ENCODE results near the gene RNF220. TPM values are rescaled to one million over a fixed set of nuclear protein-coding genes. Genes with fewer than 3 reads are reported as not detected.

The RNF220 gene
- total and polyA plus RNA-seq, 2 of the 4 experiments (the other 2 are of a cell fraction) = 71.8 to 77.1 TPM

- H2BK120ac ChIP-seq (ENCODE audit: low read depth, low read length) = no peak overlapping the region
These were observed 268.1 kb downstream of the RNF220 start for GRCh38 chr1:44672961-44673674.

More at GRCh38 chr1:44672961-44673674, 268.1 kb downstream of the RNF220 start:
- H2BK15ac ChIP-seq (ENCODE audit: low read depth, low read length) = no peak overlapping the region
- no peaks in the 10 kb centered on the region for H3K9me3 ChIP-seq (ENCODE audit: control insufficient read depth, insufficient read depth, low read length)
- no TSS peak for BruUV-seq (replicated peaks)
- no peaks in the 10 kb centered on the region for H3K36me3 ChIP-seq (ENCODE audit: control insufficient read depth, insufficient read depth, low read length)
- no peak overlapping the region for H3K27ac ChIP-seq (ENCODE audit: insufficient read depth, low read length)
- H3K27me3 ChIP-seq (ENCODE audit: control insufficient read depth, insufficient read depth, low read length) = no peaks in the 10 kb centered on the region
- peaks cover 5 to 10% of the 10 kb centered on the region in 2 experiments; a peak in 2 of 4 replicates for H3K79me1 ChIP-seq (ENCODE audit: low read depth in 1 of 2, low read length in 2 of 2)
- H4K20me1 ChIP-seq (ENCODE audit: insufficient read depth, low read length) = no peaks in the 10 kb centered on the region
- H2AK9ac ChIP-seq (replicated peaks; ENCODE audit: low read depth, low read length, poor library complexity) = peak overlapping the region; percentile 33
- ChIA-PET CTCF (interaction anchor here (0.6 kb wide), 4 partner anchors 31 to 1231 kb away, joined by 3 to 4 read pairs (median 3); no protein-coding TSS in a partner anchor), POLR2A (ENCODE audit: unreplicated experiment) (no interaction called here)
- peaks cover 6% of the 10 kb centered on the region for H3K4me1 ChIP-seq (ENCODE audit: control insufficient read depth, insufficient read depth, low read length)
- ATAC-seq (ENCODE audit: low read depth) = no peak
- in situ Hi-C loops (cut with MboI; ENCODE audit: low sequenced_read_pairs) = no loop called here
- peak overlapping the region; percentile 61 to 79; a peak in 3 of 4 replicates for H4K8ac ChIP-seq (ENCODE audit: low read depth in 2 of 2, low read length in 2 of 2)
- H3K4me3 ChIP-seq (ENCODE audit: insufficient read depth, low read depth, low read length) = peak overlapping the region; percentile 79
- peak overlapping the region; percentile 64 for H3K9ac ChIP-seq (ENCODE audit: low read depth, low read length)
- peak overlapping the region; percentile 51; the same call in 1 of the 2 replicates for H3K4ac ChIP-seq (ENCODE audit: low read depth, low read length)
- 93% methylated on average over 4 of the region's 14 CpGs; no CpG with 5 or more reads in 1 of the 2 experiments for WGBS, 2 experiments (ENCODE audit: extremely low coverage in 2 of 2, insufficient read length in 1 of 2)
- peak overlapping the region; percentile 79 for H4K5ac ChIP-seq (ENCODE audit: low read depth, low read length)
- intact Hi-C loops (cut with micrococcal nuclease) = no loop called here
- H3K4me2 ChIP-seq (ENCODE audit: low read depth, low read length) = peak overlapping the region; percentile 45
- no peak overlapping the region for H3K18ac ChIP-seq (ENCODE audit: low read depth, low read length)
- no peak overlapping the region for H2BK20ac ChIP-seq (ENCODE audit: low read depth, low read length)
- peak overlapping the region; percentile 92 for H2AFZ ChIP-seq (replicated peaks; ENCODE audit: low read length, poor library complexity)
- TF ChIP-seq SMC3 (IDR thresholded peaks at IDR 0.05; ENCODE audit: low read depth, low read length) (no peak), RFX5 (IDR thresholded peaks at IDR 0.05; ENCODE audit: low read depth, low read length) (no peak), USF2 (IDR thresholded peaks at IDR 0.05; ENCODE audit: low read depth, low read length) (no peak), BHLHE40 (IDR thresholded peaks at IDR 0.05; ENCODE audit: low read depth, low read length) (no peak), MAFK (IDR thresholded peaks at IDR 0.05; ENCODE audit: low read depth, low read length) (no peak), FOS (IDR thresholded peaks at IDR 0.05; ENCODE audit: low read depth, low read length) (no peak), CEBPB (IDR thresholded peaks at IDR 0.05; ENCODE audit: low read depth, low read length) (no peak), POLR2A (IDR thresholded peaks at IDR 0.05; ENCODE audit: low read depth, low read length) (no peak), CHD1 (IDR thresholded peaks at IDR 0.05; ENCODE audit: low read depth, low read length) (no peak), MXI1 (IDR thresholded peaks at IDR 0.05; ENCODE audit: borderline replicate concordance, low read depth, low read length) (no peak), MAZ (IDR thresholded peaks at IDR 0.05; ENCODE audit: borderline replicate concordance, low read depth, low read length) (no peak)
- TF ChIP-seq, protein P1, sequence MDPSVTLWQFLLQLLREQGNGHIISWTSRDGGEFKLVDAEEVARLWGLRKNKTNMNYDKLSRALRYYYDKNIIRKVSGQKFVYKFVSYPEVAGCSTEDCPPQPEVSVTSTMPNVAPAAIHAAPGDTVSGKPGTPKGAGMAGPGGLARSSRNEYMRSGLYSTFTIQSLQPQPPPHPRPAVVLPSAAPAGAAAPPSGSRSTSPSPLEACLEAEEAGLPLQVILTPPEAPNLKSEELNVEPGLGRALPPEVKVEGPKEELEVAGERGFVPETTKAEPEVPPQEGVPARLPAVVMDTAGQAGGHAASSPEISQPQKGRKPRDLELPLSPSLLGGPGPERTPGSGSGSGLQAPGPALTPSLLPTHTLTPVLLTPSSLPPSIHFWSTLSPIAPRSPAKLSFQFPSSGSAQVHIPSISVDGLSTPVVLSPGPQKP (IDR thresholded peaks at IDR 0.05; ENCODE audit: borderline replicate concordance, low read depth, low read length) = no peak
- TF ChIP-seq, protein P2, sequence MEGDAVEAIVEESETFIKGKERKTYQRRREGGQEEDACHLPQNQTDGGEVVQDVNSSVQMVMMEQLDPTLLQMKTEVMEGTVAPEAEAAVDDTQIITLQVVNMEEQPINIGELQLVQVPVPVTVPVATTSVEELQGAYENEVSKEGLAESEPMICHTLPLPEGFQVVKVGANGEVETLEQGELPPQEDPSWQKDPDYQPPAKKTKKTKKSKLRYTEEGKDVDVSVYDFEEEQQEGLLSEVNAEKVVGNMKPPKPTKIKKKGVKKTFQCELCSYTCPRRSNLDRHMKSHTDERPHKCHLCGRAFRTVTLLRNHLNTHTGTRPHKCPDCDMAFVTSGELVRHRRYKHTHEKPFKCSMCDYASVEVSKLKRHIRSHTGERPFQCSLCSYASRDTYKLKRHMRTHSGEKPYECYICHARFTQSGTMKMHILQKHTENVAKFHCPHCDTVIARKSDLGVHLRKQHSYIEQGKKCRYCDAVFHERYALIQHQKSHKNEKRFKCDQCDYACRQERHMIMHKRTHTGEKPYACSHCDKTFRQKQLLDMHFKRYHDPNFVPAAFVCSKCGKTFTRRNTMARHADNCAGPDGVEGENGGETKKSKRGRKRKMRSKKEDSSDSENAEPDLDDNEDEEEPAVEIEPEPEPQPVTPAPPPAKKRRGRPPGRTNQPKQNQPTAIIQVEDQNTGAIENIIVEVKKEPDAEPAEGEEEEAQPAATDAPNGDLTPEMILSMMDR (conservative IDR thresholded peaks at IDR 0.05; ENCODE audit: low read depth, low read length) = no peak
- peak overlapping the region; percentile 20; the same call in 1 of the 2 replicates for H3K56ac ChIP-seq (ENCODE audit: extremely low read depth, insufficient read depth, low read length)
- H4K91ac ChIP-seq (ENCODE audit: insufficient read depth, low read depth, low read length) = no peak overlapping the region
- H3K23ac ChIP-seq (ENCODE audit: low read depth, low read length) = no peak overlapping the region
- no peak overlapping the region for H2AK5ac ChIP-seq (ENCODE audit: low read depth, low read length)
- H3K9me1 ChIP-seq (ENCODE audit: insufficient read depth, low read length) = peaks cover 6% of the 10 kb centered on the region
- dilution Hi-C loops (cut with HindIII; ENCODE audit: low sequenced_read_pairs, unreplicated experiment) = no loop called here
- no peak for DNase-seq
- peak overlapping the region; percentile 63; the same call in 1 of the 2 replicates for H3K14ac ChIP-seq (replicated peaks; ENCODE audit: low read depth, low read length)
- no peak overlapping the region for H2BK5ac ChIP-seq (ENCODE audit: low read depth, low read length, poor library complexity, severe bottlenecking)
